Tibial artery (tissue), 4 donors: ENCODE measurements around the gene CARF.
"Not testable (repeated sequence)": the region's sequence is repeated elsewhere in the genome, so short reads cannot be mapped to it uniquely, and the experiment has no call there.

Source experiments
- DNase-seq, 2 donors: peaks; one replicate each; pipeline ENCODE4 v3.0.0-alpha.2; 2019
- H3K27ac ChIP-seq, 2 donors: fragments of 200-600 bp; sonication (generic) in 1 of 2; 1 replicate in 1 of 2; 2 replicates in 1 of 2; pipeline ENCODE4 v1.5.1; 2018 to 2019; ENCODE audit warnings: mild to moderate bottlenecking in 1 of 2
- H3K27me3 ChIP-seq, 2 donors: fragments of 200-600 bp; sonication (generic) in 1 of 2; one replicate each; pipeline versions ENCODE4 v1.5.1 to v1.6.0; 2016 to 2019
- H3K36me3 ChIP-seq, 3 donors: fragments of 200-600 bp; sonication (generic) in 2 of 3; one replicate each; pipeline ENCODE4 v1.5.1; 2016 to 2019; ENCODE audit warnings: mild to moderate bottlenecking in 2 of 3
- H3K4me1 ChIP-seq, 4 donors: fragments of 200-600 bp; sonication (generic) in 2 of 4; 1 replicate in 3 of 4; 2 replicates in 1 of 4; pipeline ENCODE4 v1.5.1; 2016 to 2019
- H3K4me3 ChIP-seq, 2 donors: fragments of 200-600 bp; sonication (generic) in 1 of 2; 1 replicate in 1 of 2; 2 replicates in 1 of 2; pipeline ENCODE4 v1.5.1; 2018 to 2019; ENCODE audit warnings: mild to moderate bottlenecking in 2 of 2
- H3K9me3 ChIP-seq, 3 donors: fragments of 200-600 bp; sonication (generic) in 1 of 3; one replicate each; pipeline ENCODE4 v1.5.1; 2016 to 2019
- intact Hi-C: fragments of 100-400 bp; cut with DNase I; formaldehyde crosslinking; loops from one replicate; pipeline ENCODE4 v1.15.0; 2023; ENCODE audit warnings: low total_unique reads
- TF ChIP-seq, protein P1 (sequence below), 2 experiments: fragments of 200-600 bp in 1 of 2; fragments of 450-650 bp in 1 of 2; IDR thresholded peaks; one replicate each; pipeline ENCODE4 v1.5.1; 2017 to 2019; ENCODE audit warnings: antibody characterized with exemption in 2 of 2, mild to moderate bottlenecking in 1 of 2, moderate library complexity in 1 of 2

CARF gene

DNA sequence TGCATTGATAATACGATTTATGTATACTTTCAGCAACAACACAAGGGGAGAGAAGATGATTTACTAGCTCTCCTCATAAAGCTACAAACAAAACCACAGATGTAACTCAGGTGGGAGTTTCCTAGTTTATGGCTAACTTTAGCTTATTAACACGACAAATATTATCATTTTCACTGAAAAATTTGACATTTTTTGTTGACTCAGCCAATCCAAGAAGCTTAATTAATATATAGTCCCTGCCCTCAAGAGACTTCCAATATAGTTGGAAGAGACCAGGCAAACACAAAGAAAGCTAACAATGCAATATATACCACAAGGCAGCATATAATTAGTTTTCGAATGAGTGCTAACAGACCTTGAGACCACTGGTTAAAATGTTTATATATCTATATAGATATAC, 1.4 kb upstream of the CARF start:
- intact Hi-C loops, result no loop called here
- Histone ChIP-seq H3K36me3 (peaks cover 0 to 7% (median under 1%) of the 10 kb centered on the region in 3 donors), H3K27ac (peak overlapping the region; percentile 67 to 80), H3K4me3 (peak overlapping the region; percentile 61 to 76), H3K27me3 (no peaks in the 10 kb centered on the region), H3K4me1 (peaks cover 0 to 24% (median 8%) of the 10 kb centered on the region in 4 donors), H3K9me3 (no peaks in the 10 kb centered on the region)
- TF ChIP-seq, protein P1, sequence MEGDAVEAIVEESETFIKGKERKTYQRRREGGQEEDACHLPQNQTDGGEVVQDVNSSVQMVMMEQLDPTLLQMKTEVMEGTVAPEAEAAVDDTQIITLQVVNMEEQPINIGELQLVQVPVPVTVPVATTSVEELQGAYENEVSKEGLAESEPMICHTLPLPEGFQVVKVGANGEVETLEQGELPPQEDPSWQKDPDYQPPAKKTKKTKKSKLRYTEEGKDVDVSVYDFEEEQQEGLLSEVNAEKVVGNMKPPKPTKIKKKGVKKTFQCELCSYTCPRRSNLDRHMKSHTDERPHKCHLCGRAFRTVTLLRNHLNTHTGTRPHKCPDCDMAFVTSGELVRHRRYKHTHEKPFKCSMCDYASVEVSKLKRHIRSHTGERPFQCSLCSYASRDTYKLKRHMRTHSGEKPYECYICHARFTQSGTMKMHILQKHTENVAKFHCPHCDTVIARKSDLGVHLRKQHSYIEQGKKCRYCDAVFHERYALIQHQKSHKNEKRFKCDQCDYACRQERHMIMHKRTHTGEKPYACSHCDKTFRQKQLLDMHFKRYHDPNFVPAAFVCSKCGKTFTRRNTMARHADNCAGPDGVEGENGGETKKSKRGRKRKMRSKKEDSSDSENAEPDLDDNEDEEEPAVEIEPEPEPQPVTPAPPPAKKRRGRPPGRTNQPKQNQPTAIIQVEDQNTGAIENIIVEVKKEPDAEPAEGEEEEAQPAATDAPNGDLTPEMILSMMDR (IDR thresholded peaks at IDR 0.05), result no peak
- DNase-seq, result no peak

DNA sequence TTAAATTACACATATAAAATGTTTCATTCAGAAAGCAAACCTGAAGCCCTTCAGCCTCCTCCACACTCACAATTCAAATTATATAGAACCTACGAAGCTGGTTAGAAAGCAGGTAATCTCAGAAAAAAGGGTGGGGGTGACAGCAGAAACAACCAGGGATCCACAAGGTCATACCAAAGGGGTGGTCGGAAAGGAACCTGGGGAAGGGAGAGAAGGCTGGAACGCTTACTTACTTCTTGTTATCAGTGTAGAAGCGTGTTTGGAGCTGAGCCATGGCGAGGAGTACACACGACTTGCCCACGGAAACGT, 918 bp upstream of the CARF start:
- peaks cover 0 to 24% (median 8%) of the 10 kb centered on the region in 4 donors for H3K4me1 ChIP-seq
- peaks cover 0 to 4% (median 0%) of the 10 kb centered on the region in 3 donors for H3K36me3 ChIP-seq
- intact Hi-C loops, result no loop called here
- peak overlapping the region; percentile 67 to 80 for H3K27ac ChIP-seq
- DNase-seq, result no peak
- H3K4me3 ChIP-seq, result peak overlapping the region; percentile 61 to 76
- H3K9me3 ChIP-seq, result no peaks in the 10 kb centered on the region
- TF ChIP-seq, protein P1 (IDR thresholded peaks at IDR 0.05), result no peak
- no peaks in the 10 kb centered on the region for H3K27me3 ChIP-seq

DNA sequence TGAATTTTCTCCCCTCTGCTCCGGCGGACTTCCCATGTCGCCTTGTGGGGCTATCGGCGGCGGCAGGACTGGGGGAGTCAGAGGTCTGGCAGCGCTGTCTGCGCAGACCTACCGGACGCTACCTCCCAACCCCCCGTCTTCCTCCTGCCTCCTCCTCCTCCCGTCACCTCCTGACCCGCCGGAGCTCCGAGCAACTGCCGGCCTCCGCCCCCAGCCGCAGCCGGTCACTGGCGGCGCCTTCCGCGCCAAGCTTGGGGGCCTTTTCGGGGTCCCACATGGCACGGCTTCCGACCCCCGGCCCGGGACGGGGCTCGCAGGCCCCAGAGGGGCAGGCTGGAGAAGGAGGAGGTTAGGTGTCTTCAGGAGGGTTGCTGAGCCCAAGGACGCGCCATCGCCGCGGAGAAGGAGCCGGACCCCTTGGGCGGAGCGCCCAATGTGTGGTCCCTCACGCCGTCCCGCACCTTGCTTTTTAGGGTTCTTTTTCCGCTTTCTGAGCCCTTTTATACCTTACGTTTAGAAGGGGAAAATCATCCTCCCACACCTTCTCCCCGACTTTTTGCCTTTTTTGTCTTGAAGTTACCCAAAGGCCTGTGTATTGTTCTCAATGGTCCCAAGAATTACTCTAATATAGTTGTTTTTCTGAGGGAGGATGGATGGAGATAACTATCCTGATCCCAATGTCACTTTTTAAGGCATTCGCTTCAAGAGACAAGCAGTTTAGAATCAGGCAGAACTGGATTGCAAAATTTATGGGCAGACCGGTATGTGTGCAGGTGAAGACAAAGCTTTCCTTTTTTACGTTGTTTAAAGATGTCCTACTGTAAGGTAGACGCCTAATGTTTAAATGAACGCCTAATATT, 497 bp downstream of the CARF start:
- H3K4me1 ChIP-seq, result peaks cover 0 to 24% (median 8%) of the 10 kb centered on the region in 4 donors
- DNase-seq, intact Hi-C loops, H3K9me3 ChIP-seq, H3K36me3 ChIP-seq, H3K27me3 ChIP-seq: not testable (repeated sequence)
- H3K4me3 ChIP-seq, result peak overlapping the region; percentile 61 to 76
- peak overlapping the region; percentile 67 to 80 for H3K27ac ChIP-seq

DNA sequence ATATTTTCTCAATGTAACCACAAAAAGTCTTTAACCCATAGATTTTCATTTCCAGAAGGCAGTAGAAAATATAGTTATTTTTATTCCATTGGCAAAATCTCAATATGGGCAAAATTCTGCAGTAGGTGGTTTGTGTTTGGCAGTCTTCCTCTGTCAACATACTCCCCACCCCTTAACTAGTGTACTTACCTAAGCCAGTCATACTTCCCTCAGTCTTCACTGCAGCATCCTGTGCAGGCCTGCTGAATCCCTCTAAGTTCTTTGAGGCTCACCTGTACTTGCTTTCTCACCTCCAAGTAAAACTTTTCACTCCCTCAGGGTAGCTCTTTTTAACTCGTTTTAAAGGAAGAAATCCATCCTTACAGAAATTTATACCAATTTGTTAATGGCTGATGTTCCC, 6.8 kb downstream of the CARF start:
- intact Hi-C loops, result no loop called here
- DNase-seq, result no peak
- Histone ChIP-seq H3K27ac (no peak overlapping the region), H3K9me3 (no peaks in the 10 kb centered on the region), H3K4me1 (no peaks in the 10 kb centered on the region), H3K36me3 (peaks cover 14 to 31% (median 26%) of the 10 kb centered on the region in 3 donors), H3K4me3 (no peak overlapping the region), H3K27me3 (no peaks in the 10 kb centered on the region)
- TF ChIP-seq, protein P1 (IDR thresholded peaks at IDR 0.05), result no peak

DNA sequence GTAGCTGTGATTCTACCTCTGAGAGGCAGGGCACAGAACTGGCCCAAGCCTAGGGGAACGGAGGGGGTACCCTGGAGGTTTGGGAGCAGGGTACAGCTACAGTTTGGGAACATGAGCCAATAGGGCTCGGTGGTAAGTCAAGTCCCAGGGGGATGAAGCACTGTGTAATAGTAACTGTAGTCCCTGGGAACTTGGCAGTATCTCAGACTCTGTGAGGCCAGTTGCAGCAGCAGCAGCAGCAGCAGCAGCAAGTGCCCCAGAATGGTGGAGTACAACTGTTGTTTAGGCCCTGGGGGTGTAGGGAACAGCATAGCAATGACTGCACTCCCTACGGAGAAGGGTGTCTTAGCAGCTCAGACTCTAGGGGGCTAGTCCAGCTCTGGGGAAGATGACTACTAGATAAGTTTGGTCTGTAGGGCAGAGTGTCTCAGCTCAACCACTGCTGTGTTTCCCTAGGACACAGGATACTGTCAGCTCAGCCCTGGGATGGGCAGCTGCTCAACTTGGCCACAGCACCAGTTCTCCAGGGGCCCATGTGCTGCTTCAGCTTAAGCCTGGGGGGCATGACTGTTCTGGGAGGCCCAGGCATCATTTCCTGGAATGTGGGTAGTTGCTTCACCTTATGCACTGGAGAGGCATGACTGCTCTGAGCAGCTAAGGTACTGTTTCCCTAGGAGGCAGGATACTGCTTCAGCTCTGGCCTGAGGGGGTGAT, 20.5 kb downstream of the CARF start:
- Histone ChIP-seq H3K9me3 (no peaks in the 10 kb centered on the region), H3K4me3 (no peak overlapping the region), H3K27ac (no peak overlapping the region), H3K4me1 (no peaks in the 10 kb centered on the region), H3K27me3 (no peaks in the 10 kb centered on the region), H3K36me3 (peaks cover 0 to 27% (median 5%) of the 10 kb centered on the region in 3 donors)
- TF ChIP-seq, protein P1 (IDR thresholded peaks at IDR 0.05), result no peak
- intact Hi-C loops, result no loop called here
- DNase-seq, result no peak

DNA sequence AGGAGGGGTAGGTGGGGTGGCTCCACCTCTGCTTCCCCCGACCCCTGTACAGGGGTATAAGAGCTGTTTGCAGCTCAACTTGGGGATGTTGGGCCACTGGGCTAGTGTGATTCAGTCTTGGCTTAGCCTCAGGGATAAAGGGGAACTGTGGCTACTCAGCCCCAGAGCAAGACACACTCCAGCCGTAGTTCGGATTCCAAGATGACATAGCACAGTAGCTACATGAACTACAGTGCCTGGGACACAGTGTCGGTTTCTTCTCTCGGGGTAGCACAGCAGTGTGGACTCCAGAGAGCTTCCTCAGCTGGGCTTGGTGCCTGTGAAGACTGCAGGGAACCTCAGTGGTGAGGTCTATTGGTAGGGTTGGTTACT, 21.1 kb downstream of the CARF start:
- intact Hi-C loops, result no loop called here

More for the DNA sequence above, 21.1 kb downstream of the CARF start:
- TF ChIP-seq, protein P1 (IDR thresholded peaks at IDR 0.05), result no peak
- no peaks in the 10 kb centered on the region for H3K27me3 ChIP-seq
- no peak for DNase-seq
- H3K36me3 ChIP-seq, result peaks cover 0 to 27% (median 5%) of the 10 kb centered on the region in 3 donors
- no peak overlapping the region for H3K27ac ChIP-seq
- H3K4me3 ChIP-seq, result no peak overlapping the region
- no peaks in the 10 kb centered on the region for H3K4me1 ChIP-seq
- no peaks in the 10 kb centered on the region for H3K9me3 ChIP-seq
